Muscle layer of colon (tissue), 2 donors: ENCODE data around the gene NACC2.

Experiments
- H3K27ac ChIP-seq: one replicate; pipeline ENCODE4 v1.7.0; 2013; ENCODE audit warnings: low read depth, mild to moderate bottlenecking, low read length, moderate library complexity
- H3K27me3 ChIP-seq, 2 donors: one replicate each; pipeline ENCODE4 v1.7.0; 2013; ENCODE audit warnings: low read length in 2 of 2, mild to moderate bottlenecking in 2 of 2; ENCODE audit not compliant: insufficient read depth in 2 of 2, control insufficient read depth in 1 of 2
- H3K36me3 ChIP-seq: one replicate; pipeline ENCODE4 v1.7.0; 2013; ENCODE audit warnings: mild to moderate bottlenecking, low read length; ENCODE audit not compliant: insufficient read depth
- H3K4me1 ChIP-seq: one replicate; pipeline ENCODE4 v1.7.0; 2013; ENCODE audit warnings: mild to moderate bottlenecking, low read length; ENCODE audit not compliant: insufficient read depth
- H3K4me3 ChIP-seq, 2 donors: one replicate each; pipeline ENCODE4 v1.7.0; 2013; ENCODE audit warnings: low read length in 2 of 2, low read depth in 1 of 2, mild to moderate bottlenecking in 1 of 2, moderate library complexity in 1 of 2
- H3K9ac ChIP-seq: one replicate; pipeline ENCODE4 v1.7.0; 2013; ENCODE audit warnings: low read length
- H3K9me3 ChIP-seq: one replicate; pipeline ENCODE4 v1.7.0; 2013; ENCODE audit warnings: mild to moderate bottlenecking, low read length
- donor health status: abdominal sarcoma.
- donor health status: Adenocarcinoma of cecum.

Gene NACC2

GRCh38 chr9:136088939-136089696 lies 6.0 kb downstream of the NACC2 start:
- Histone ChIP-seq H3K4me3 (peak overlapping the region; percentile 26 to 41), H3K9ac (peak overlapping the region; percentile 71), H3K9me3 (no peaks in the 10 kb centered on the region), H3K27ac (peak overlapping the region; percentile 99), H3K4me1 (peaks cover 92% of the 10 kb centered on the region), H3K36me3 (no peaks in the 10 kb centered on the region), H3K27me3 (no peaks in the 10 kb centered on the region)

- no peaks in the 10 kb centered on the region for H3K27me3 ChIP-seq
- H3K9ac ChIP-seq, result peak overlapping the region; percentile 71
- peaks cover 90% of the 10 kb centered on the region for H3K4me1 ChIP-seq
- peak overlapping the region in 1 of 2 donors; percentile 41 for H3K4me3 ChIP-seq
- no peaks in the 10 kb centered on the region for H3K9me3 ChIP-seq
- peak overlapping the region; percentile 99 for H3K27ac ChIP-seq
- no peaks in the 10 kb centered on the region for H3K36me3 ChIP-seq
These were observed 6.6 kb downstream of the NACC2 start for GRCh38 chr9:136088481-136088938.

- H3K27me3 ChIP-seq, result no peaks in the 10 kb centered on the region
- H3K9me3 ChIP-seq, result no peaks in the 10 kb centered on the region
- H3K9ac ChIP-seq, result peak overlapping the region; percentile 71
- peak overlapping the region; percentile 99 for H3K27ac ChIP-seq
- no peak overlapping the region for H3K4me3 ChIP-seq
- H3K36me3 ChIP-seq, result peaks cover under 1% of the 10 kb centered on the region
- H3K4me1 ChIP-seq, result peaks cover 90% of the 10 kb centered on the region
These were observed 7.2 kb downstream of the NACC2 start for GRCh38 chr9:136087741-136088480.

- Histone ChIP-seq H3K27me3 (no peaks in the 10 kb centered on the region), H3K4me1 (peaks cover 90% of the 10 kb centered on the region), H3K36me3 (peaks cover 3% of the 10 kb centered on the region), H3K9ac (no peak overlapping the region), H3K27ac (peak overlapping the region; percentile 99), H3K9me3 (no peaks in the 10 kb centered on the region), H3K4me3 (peak overlapping the region in 1 of 2 donors; percentile 18)
These were observed 7.9 kb downstream of the NACC2 start for GRCh38 chr9:136086951-136087740.

GRCh38 chr9:136086213-136086881 lies 8.7 kb downstream of the NACC2 start:
- Histone ChIP-seq H3K27me3 (no peaks in the 10 kb centered on the region), H3K4me3 (peak overlapping the region in 1 of 2 donors; percentile 18), H3K27ac (peak overlapping the region; percentile 99), H3K9ac (no peak overlapping the region), H3K9me3 (no peaks in the 10 kb centered on the region), H3K4me1 (peaks cover 90% of the 10 kb centered on the region), H3K36me3 (peaks cover 3% of the 10 kb centered on the region)

- H3K4me3 ChIP-seq, result no peak overlapping the region
- no peak overlapping the region for H3K9ac ChIP-seq
These were observed 9.3 kb downstream of the NACC2 start for GRCh38 chr9:136085815-136086212.

GRCh38 chr9:136084063-136084944 lies 10.8 kb downstream of the NACC2 start:
- peaks cover 3% of the 10 kb centered on the region for H3K36me3 ChIP-seq
- H3K27ac ChIP-seq, result no peak overlapping the region
- H3K27me3 ChIP-seq, result no peaks in the 10 kb centered on the region
- no peak overlapping the region for H3K4me3 ChIP-seq
- peaks cover 91% of the 10 kb centered on the region for H3K4me1 ChIP-seq
- H3K9ac ChIP-seq, result no peak overlapping the region
- H3K9me3 ChIP-seq, result no peaks in the 10 kb centered on the region

More at GRCh38 chr9:136085815-136086212, 9.3 kb downstream of the NACC2 start:
- Histone ChIP-seq H3K4me1 (peaks cover 91% of the 10 kb centered on the region), H3K27me3 (no peaks in the 10 kb centered on the region), H3K36me3 (peaks cover 3% of the 10 kb centered on the region), H3K9me3 (no peaks in the 10 kb centered on the region), H3K27ac (peak overlapping the region; percentile 99)

GRCh38 chr9:136083558-136084062 lies 11.5 kb downstream of the NACC2 start:
- no peaks in the 10 kb centered on the region for H3K9me3 ChIP-seq
- no peaks in the 10 kb centered on the region for H3K27me3 ChIP-seq
- no peak overlapping the region for H3K27ac ChIP-seq
- H3K9ac ChIP-seq, result no peak overlapping the region
- H3K36me3 ChIP-seq, result peaks cover 3% of the 10 kb centered on the region
- H3K4me1 ChIP-seq, result peaks cover 91% of the 10 kb centered on the region
- H3K4me3 ChIP-seq, result no peak overlapping the region

- peak overlapping the region; percentile 76 for H3K27ac ChIP-seq
- no peak overlapping the region for H3K4me3 ChIP-seq
- H3K27me3 ChIP-seq, result no peaks in the 10 kb centered on the region
- H3K4me1 ChIP-seq, result peaks cover 90% of the 10 kb centered on the region
- no peaks in the 10 kb centered on the region for H3K9me3 ChIP-seq
- H3K36me3 ChIP-seq, result peaks cover 3% of the 10 kb centered on the region
- H3K9ac ChIP-seq, result no peak overlapping the region
These were observed 12.4 kb downstream of the NACC2 start for GRCh38 chr9:136082496-136083361.
